HEK293 (cell line): ENCODE data around the gene KCNQ1.
A peak's percentile ranks its signal among the peaks of the same experiment; 100 is the strongest.

Source experiments
- CTCF ChIA-PET: fragments of 350-600 bp; formaldehyde crosslinking; extraction: SDS; loops from one replicate; lab custom pipeline; 2021; ENCODE audit warnings: antibody characterized with exemption; lab: Yijun Ruan, JAX
- POLR2A ChIA-PET: fragments of 300-600 bp; formaldehyde crosslinking; extraction: SDS; loops from one replicate; lab custom pipeline; 2020; ENCODE audit warnings: antibody characterized with exemption, inconsistent platforms; lab: Yijun Ruan, JAX
- H3K27ac ChIP-seq: fragments of 200-500 bp; sonication (Bioruptor generic); 2 replicates; pipeline ENCODE4 v1.5.1; 2014; ENCODE audit warnings: low read depth, low read length, control low read depth, inconsistent platforms; ENCODE audit errors: extremely low read depth
- H3K36me3 ChIP-seq, 2 experiments: fragments of 200-500 bp in 1 of 2; sonication (Bioruptor generic) in 1 of 2; 1 replicate in 1 of 2; 2 replicates in 1 of 2; pipeline ENCODE4 v1.5.1; 2014 to 2017; ENCODE audit warnings: inconsistent platforms in 2 of 2, low read length in 2 of 2; ENCODE audit not compliant: control insufficient read depth in 2 of 2, insufficient read depth in 1 of 2
- H3K4me1 ChIP-seq: fragments of 200-500 bp; sonication (Bioruptor generic); 2 replicates; pipeline ENCODE4 v1.5.1; 2014; ENCODE audit warnings: mild to moderate bottlenecking, low read length, inconsistent platforms; ENCODE audit not compliant: control insufficient read depth, insufficient read depth
- H3K4me3 ChIP-seq: 2 replicates; pipeline ENCODE4 v1.5.1; 2011; ENCODE audit warnings: low read depth, mild to moderate bottlenecking, control low read depth, low read length, moderate library complexity
- H3K9me3 ChIP-seq: fragments of 200-500 bp; sonication (Bioruptor generic); 2 replicates; pipeline ENCODE4 v1.5.1; 2014; ENCODE audit warnings: low read depth, low read length, inconsistent platforms; ENCODE audit not compliant: control insufficient read depth, insufficient read depth
- GLIS1 ChIP-seq: fragments of 450-650 bp; formaldehyde crosslinking; IDR thresholded peaks from 2 replicates; pipeline ENCODE4 v1.5.1; 2016; ENCODE audit warnings: missing biosample characterization, missing genetic modification characterization
- GLIS2 ChIP-seq: fragments of 450-650 bp; formaldehyde crosslinking; IDR thresholded peaks from 2 replicates; pipeline ENCODE4 v1.5.1; 2016; ENCODE audit warnings: missing biosample characterization, missing genetic modification characterization
- KLF1 ChIP-seq: fragments of 450-650 bp; formaldehyde crosslinking; IDR thresholded peaks from 2 replicates; pipeline ENCODE4 v1.5.1; 2016; ENCODE audit warnings: missing biosample characterization, missing genetic modification characterization
- MYNN ChIP-seq: fragments of 450-650 bp; formaldehyde crosslinking; IDR thresholded peaks from 2 replicates; pipeline ENCODE4 v1.5.1; 2016; ENCODE audit warnings: missing biosample characterization, missing genetic modification characterization, borderline replicate concordance
- ZBTB8A ChIP-seq: fragments of 450-650 bp; formaldehyde crosslinking; IDR thresholded peaks from 2 replicates; pipeline ENCODE4 v1.5.1; 2016; ENCODE audit warnings: missing biosample characterization, missing genetic modification characterization
- ZFHX2 ChIP-seq: fragments of 450-650 bp; formaldehyde crosslinking; conservative IDR thresholded peaks from 2 replicates; pipeline ENCODE4 v1.5.1; 2016; ENCODE audit warnings: missing biosample characterization, missing genetic modification characterization
- ZFP3 ChIP-seq: fragments of 450-650 bp; formaldehyde crosslinking; IDR thresholded peaks from 2 replicates; pipeline ENCODE4 v1.5.1; 2016; ENCODE audit warnings: low read depth, missing biosample characterization, missing genetic modification characterization
- ZNF112 ChIP-seq: fragments of 450-650 bp; formaldehyde crosslinking; IDR thresholded peaks from 2 replicates; pipeline ENCODE4 v1.5.0; 2017; ENCODE audit warnings: missing biosample characterization, missing genetic modification characterization
- ZNF184 ChIP-seq: fragments of 450-650 bp; IDR thresholded peaks from 2 replicates; pipeline ENCODE4 v1.5.1; 2018; ENCODE audit warnings: missing biosample characterization, mild to moderate bottlenecking, missing genetic modification characterization
- ZNF335 ChIP-seq: fragments of 450-650 bp; formaldehyde crosslinking; conservative IDR thresholded peaks from 2 replicates; pipeline ENCODE4 v1.5.1; 2016; ENCODE audit warnings: missing biosample characterization, missing genetic modification characterization
- ZNF416 ChIP-seq: fragments of 450-650 bp; formaldehyde crosslinking; IDR thresholded peaks from 2 replicates; pipeline ENCODE4 v1.5.1; 2016; ENCODE audit warnings: missing biosample characterization, missing genetic modification characterization
- ZNF626 ChIP-seq: fragments of 450-650 bp; sonication (Bioruptor Pico); formaldehyde crosslinking; IDR thresholded peaks from 2 replicates; pipeline ENCODE4 v1.5.1; 2018; ENCODE audit warnings: missing biosample characterization, missing genetic modification characterization, inconsistent platforms
- TF ChIP-seq, protein P1 (sequence below): fragments of 450-650 bp; formaldehyde crosslinking; IDR thresholded peaks from 2 replicates; pipeline ENCODE4 v1.5.1; 2016; ENCODE audit warnings: missing biosample characterization, missing genetic modification characterization
- TF ChIP-seq, protein P2 (sequence below): sonication (generic); formaldehyde crosslinking; IDR thresholded peaks from 2 replicates; pipeline ENCODE4 v1.8.1; 2022; ENCODE audit warnings: mild to moderate bottlenecking, moderate library complexity, missing genetic modification reagents
- TF ChIP-seq, protein P3 (sequence below): fragments of 450-650 bp; formaldehyde crosslinking; IDR thresholded peaks from 2 replicates; pipeline ENCODE4 v1.5.1; 2017; ENCODE audit warnings: missing biosample characterization, mild to moderate bottlenecking, missing genetic modification characterization, moderate library complexity

The KCNQ1 gene

DNA sequence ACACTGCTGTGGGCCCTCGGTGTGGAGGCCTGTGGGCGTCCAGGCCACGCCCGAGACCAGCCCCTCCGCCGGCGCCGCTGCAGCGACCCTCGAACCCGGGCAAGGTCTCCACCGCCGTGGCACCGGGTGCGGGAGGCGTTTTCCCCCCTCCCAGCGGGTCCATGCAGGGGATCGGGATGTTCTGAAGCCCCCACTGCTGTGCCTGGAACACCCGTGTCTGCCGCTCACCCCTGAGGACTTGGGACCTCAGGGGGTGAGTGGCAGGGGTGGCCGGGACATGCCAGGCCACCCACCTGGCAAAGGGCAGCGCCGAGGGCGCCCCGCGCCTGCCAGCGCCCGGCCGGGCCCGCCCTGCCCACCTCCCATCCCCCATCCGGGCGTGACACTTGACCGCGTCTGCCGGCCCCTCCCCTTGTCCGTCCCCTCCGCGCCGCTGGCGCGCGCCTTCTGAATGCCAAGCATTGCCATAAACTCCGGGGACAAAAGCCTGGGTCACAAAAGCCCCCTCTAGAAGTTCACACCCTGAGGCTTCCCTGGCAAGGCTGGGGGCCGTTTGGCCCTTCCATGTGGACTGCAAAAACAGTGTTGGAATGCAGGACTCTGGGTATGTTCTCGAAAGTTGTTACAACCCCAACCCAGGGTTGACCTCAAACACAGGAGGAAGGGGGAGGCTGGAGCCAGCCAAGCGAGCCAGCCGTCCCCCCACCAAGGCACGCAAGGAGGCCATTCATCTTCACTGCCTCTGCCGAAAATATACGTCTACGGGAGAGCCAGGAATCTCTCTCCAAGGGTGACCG is 255.8 kb downstream of the KCNQ1 start:
- TF ChIP-seq ZNF184 (tag by site-specific recombination) = no peak
- peak; percentile 18; the same call in 1 of the 2 replicates for TF ChIP-seq GLIS2 (tag by site-specific recombination)
- TF ChIP-seq, protein P1, sequence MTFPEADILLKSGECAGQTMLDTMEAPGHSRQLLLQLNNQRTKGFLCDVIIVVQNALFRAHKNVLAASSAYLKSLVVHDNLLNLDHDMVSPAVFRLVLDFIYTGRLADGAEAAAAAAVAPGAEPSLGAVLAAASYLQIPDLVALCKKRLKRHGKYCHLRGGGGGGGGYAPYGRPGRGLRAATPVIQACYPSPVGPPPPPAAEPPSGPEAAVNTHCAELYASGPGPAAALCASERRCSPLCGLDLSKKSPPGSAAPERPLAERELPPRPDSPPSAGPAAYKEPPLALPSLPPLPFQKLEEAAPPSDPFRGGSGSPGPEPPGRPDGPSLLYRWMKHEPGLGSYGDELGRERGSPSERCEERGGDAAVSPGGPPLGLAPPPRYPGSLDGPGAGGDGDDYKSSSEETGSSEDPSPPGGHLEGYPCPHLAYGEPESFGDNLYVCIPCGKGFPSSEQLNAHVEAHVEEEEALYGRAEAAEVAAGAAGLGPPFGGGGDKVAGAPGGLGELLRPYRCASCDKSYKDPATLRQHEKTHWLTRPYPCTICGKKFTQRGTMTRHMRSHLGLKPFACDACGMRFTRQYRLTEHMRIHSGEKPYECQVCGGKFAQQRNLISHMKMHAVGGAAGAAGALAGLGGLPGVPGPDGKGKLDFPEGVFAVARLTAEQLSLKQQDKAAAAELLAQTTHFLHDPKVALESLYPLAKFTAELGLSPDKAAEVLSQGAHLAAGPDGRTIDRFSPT (tag by site-specific recombination) = 0 out of 2 replicates have a peak, but pooled peaks have one; percentile 42
- TF ChIP-seq ZFHX2 = 0 out of 2 replicates have a peak, but pooled peaks have one; percentile 48
- peak; percentile 62 for TF ChIP-seq ZBTB8A (tag by site-specific recombination)
- peak; percentile 83 for TF ChIP-seq ZNF335 (tag by site-specific recombination)
- TF ChIP-seq ZNF112 (tag by site-specific recombination) = no peak
- TF ChIP-seq, protein P2, sequence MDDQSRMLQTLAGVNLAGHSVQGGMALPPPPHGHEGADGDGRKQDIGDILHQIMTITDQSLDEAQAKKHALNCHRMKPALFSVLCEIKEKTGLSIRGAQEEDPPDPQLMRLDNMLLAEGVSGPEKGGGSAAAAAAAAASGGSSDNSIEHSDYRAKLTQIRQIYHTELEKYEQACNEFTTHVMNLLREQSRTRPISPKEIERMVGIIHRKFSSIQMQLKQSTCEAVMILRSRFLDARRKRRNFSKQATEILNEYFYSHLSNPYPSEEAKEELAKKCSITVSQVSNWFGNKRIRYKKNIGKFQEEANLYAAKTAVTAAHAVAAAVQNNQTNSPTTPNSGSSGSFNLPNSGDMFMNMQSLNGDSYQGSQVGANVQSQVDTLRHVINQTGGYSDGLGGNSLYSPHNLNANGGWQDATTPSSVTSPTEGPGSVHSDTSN (CRISPR knock-in tag) = no peak
- TF ChIP-seq GLIS1 (tag by site-specific recombination) = peak; percentile 5; the same call in 1 of the 2 replicates
- TF ChIP-seq KLF1 (tag by site-specific recombination) = 0 out of 2 replicates have a peak, but pooled peaks have one; percentile 1
- TF ChIP-seq, protein P3, sequence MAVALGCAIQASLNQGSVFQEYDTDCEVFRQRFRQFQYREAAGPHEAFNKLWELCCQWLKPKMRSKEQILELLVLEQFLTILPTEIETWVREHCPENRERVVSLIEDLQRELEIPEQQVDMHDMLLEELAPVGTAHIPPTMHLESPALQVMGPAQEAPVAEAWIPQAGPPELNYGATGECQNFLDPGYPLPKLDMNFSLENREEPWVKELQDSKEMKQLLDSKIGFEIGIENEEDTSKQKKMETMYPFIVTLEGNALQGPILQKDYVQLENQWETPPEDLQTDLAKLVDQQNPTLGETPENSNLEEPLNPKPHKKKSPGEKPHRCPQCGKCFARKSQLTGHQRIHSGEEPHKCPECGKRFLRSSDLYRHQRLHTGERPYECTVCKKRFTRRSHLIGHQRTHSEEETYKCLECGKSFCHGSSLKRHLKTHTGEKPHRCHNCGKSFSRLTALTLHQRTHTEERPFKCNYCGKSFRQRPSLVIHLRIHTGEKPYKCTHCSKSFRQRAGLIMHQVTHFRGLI (tag by site-specific recombination) = no peak
- TF ChIP-seq ZNF626 (tag by site-specific recombination) = no peak
- TF ChIP-seq, all 188 proteins: peak for 7
- peak overlapping the region; percentile 61 for H3K4me3 ChIP-seq
- H3K4me1 ChIP-seq = no peaks in the 10 kb centered on the region
- POLR2A ChIA-PET = interaction anchor here (0.5 to 1.3 kb wide), 20 partner anchors 7 to 300 kb away, joined by 3 to 13 read pairs (median 4); a partner anchor contains a TSS
- H3K27ac ChIP-seq = peak overlapping the region; percentile 75; the same call in 1 of the 2 replicates
- peaks cover 0 to 5% of the 10 kb centered on the region in 2 experiments; a peak in 1 of 3 replicates for H3K36me3 ChIP-seq
- no peaks in the 10 kb centered on the region for H3K9me3 ChIP-seq
- CTCF ChIA-PET = interaction anchor here (0.9 kb wide), 1 partner anchor 285 kb away, joined by 3 read pairs; no protein-coding TSS in a partner anchor

DNA sequence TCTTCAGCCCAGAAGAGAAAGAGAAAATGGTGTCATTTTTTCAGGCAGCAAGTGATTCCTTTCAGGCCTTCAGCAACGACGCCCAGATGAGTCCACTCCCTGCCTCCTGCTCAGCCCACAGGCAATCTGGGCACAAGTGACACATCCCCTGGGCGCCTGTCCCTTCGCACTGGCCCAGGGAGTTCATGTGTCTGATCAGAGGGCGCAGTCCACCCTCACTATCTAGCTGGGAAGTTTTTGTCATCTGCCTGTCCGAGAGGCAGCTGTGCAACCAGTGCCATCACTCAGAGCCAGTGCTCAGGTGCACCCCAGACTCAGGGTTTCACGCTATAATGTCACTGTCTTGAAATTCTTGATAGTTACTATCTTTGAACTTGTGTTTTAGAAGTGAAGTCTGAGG is 256.4 kb downstream of the KCNQ1 start:
- no peak overlapping the region for H3K27ac ChIP-seq
- H3K4me1 ChIP-seq = no peaks in the 10 kb centered on the region
- peaks cover 0 to under 1% of the 10 kb centered on the region in 2 experiments; a peak in 1 of 3 replicates for H3K36me3 ChIP-seq
- TF ChIP-seq ZFP3 (tag by site-specific recombination) = no peak
- H3K9me3 ChIP-seq = no peaks in the 10 kb centered on the region
- no peak overlapping the region for H3K4me3 ChIP-seq
- POLR2A ChIA-PET = no interaction called here
- CTCF ChIA-PET = interaction anchor here (1.4 kb wide), 1 partner anchor 168 kb away, joined by 3 read pairs; no protein-coding TSS in a partner anchor

DNA sequence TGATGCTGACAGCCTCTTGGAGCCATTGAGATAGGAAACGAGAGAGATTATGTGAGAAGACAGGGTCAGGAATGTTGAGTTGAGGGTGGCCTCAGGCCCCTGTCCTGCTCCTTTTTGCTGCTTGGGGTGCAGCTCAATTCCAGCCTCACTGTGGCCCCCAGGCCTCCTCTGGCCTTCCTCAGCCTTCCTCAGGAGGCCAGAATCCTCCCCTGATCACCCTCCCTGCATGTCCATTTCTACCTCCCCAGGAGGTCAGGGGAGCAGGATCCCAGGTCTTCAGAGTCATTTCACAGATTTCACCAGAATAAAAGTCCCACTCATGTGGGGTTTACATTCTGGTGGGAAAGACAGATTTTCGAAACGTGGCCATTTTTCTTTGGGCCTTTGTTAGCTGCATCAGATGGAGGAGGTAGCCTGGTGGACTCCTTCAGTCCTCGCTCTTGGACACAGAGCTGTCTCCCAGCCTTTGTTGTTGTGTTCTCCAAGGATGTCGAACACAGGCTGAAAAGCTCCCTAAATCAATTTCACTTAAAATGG is 257.2 kb downstream of the KCNQ1 start:
- Histone ChIP-seq H3K36me3 (no peaks in the 10 kb centered on the region), H3K4me1 (no peaks in the 10 kb centered on the region), H3K9me3 (no peaks in the 10 kb centered on the region), H3K4me3 (no peak overlapping the region), H3K27ac (no peak overlapping the region)
- POLR2A ChIA-PET = no interaction called here
- CTCF ChIA-PET = interaction anchor here (0.9 to 1.4 kb wide), 2 partner anchors 169 to 186 kb away, joined by 3 to 4 read pairs; no protein-coding TSS in a partner anchor
- TF ChIP-seq MYNN (tag by site-specific recombination) (0 out of 2 replicates have a peak, but pooled peaks have one; percentile 20), ZNF416 (tag by site-specific recombination) (no peak)
